ENCODE results near the gene ALOX15B. TPM values are rescaled to one million over a fixed set of nuclear protein-coding genes. Genes with fewer than 3 reads are reported as not detected.

The ALOX15B gene
- total and polyA plus RNA-seq, 2 of the 13 experiments (the other 11 are each of a cell fraction or from before 2014, with no cell fraction given): not detected

DNA sequence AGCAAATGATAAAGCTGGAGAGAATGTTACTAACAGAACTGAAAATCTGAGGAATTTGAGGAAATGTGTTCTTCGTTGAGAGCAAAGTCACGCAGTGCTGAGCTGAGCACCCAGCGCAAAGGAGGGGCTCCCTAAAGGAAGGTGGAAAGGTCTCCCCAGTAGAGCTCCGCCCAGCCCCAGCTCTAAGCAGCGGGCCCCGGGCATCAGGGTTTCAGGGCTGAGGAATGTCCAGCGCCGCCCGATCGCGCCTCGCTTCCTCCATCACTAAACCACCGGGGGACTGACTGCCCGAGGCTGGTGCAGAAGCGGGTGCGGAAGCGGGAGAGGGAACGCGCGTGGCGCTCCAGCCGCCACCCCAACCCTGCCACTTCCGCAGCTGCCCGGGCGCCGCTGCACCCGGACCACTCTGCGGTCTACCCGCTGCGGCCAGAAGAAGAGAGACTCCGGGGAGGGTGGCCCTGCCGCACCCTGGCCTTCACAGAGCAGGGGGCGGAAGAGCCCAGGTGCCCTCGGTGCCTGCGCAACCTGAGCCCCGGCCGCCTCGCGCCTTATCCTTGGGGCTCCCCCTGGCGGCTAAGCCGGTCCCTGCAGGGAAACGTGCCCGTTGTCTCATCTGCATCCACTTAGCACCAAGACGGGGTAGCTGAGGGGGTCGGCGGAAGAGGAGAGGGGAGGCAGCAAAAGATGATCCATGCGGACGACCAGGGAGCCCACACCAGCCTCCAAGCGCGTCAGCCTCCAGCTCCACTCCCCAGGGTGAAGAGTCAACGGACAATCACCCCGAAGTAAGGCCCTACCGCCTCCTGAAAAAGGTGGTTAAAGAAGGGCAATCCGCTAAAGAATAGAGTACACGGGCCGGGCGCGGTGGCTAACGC is 48.8 kb upstream of the ALOX15B start (continued):
- TF ChIP-seq, protein P1, sequence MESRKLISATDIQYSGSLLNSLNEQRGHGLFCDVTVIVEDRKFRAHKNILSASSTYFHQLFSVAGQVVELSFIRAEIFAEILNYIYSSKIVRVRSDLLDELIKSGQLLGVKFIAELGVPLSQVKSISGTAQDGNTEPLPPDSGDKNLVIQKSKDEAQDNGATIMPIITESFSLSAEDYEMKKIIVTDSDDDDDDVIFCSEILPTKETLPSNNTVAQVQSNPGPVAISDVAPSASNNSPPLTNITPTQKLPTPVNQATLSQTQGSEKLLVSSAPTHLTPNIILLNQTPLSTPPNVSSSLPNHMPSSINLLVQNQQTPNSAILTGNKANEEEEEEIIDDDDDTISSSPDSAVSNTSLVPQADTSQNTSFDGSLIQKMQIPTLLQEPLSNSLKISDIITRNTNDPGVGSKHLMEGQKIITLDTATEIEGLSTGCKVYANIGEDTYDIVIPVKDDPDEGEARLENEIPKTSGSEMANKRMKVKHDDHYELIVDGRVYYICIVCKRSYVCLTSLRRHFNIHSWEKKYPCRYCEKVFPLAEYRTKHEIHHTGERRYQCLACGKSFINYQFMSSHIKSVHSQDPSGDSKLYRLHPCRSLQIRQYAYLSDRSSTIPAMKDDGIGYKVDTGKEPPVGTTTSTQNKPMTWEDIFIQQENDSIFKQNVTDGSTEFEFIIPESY (CRISPR knock-in tag; IDR thresholded peaks at IDR 0.05): peak; percentile 53; the same call in 1 of the 2 replicates
- TF ChIP-seq, protein P2, sequence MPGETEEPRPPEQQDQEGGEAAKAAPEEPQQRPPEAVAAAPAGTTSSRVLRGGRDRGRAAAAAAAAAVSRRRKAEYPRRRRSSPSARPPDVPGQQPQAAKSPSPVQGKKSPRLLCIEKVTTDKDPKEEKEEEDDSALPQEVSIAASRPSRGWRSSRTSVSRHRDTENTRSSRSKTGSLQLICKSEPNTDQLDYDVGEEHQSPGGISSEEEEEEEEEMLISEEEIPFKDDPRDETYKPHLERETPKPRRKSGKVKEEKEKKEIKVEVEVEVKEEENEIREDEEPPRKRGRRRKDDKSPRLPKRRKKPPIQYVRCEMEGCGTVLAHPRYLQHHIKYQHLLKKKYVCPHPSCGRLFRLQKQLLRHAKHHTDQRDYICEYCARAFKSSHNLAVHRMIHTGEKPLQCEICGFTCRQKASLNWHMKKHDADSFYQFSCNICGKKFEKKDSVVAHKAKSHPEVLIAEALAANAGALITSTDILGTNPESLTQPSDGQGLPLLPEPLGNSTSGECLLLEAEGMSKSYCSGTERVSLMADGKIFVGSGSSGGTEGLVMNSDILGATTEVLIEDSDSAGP (CRISPR knock-in tag; IDR thresholded peaks at IDR 0.05; ENCODE audit: borderline replicate concordance): peak; percentile 60; the same call in 1 of the 2 replicates
- TF ChIP-seq HMG20A (CRISPR knock-in tag; IDR thresholded peaks at IDR 0.05; ENCODE audit: borderline replicate concordance) (0 out of 2 replicates have a peak, but pooled peaks have one; percentile 11), GABPB1 (CRISPR knock-in tag; IDR thresholded peaks at IDR 0.05) (peak; percentile 83), RFX5 (IDR thresholded peaks at IDR 0.05; ENCODE audit: low read depth, low read length) (no peak), DMAP1 (CRISPR knock-in tag; IDR thresholded peaks at IDR 0.05) (0 out of 2 replicates have a peak, but pooled peaks have one; percentile 32), CEBPB (IDR thresholded peaks at IDR 0.05; ENCODE audit: borderline replicate concordance, low read depth, low read length) (peak; percentile 7; the same call in 1 of the 2 replicates), SAP130 (CRISPR knock-in tag; IDR thresholded peaks at IDR 0.05; ENCODE audit: low read depth) (peak; percentile 54), ZNF670 (CRISPR knock-in tag; IDR thresholded peaks at IDR 0.05; ENCODE audit: borderline replicate concordance) (peak; percentile 75; the same call in 1 of the 2 replicates), BRD4 (CRISPR knock-in tag; IDR thresholded peaks at IDR 0.05) (0 out of 2 replicates have a peak, but pooled peaks have one; percentile 42), RARA (CRISPR knock-in tag; IDR thresholded peaks at IDR 0.05) (peak; percentile 27; the same call in 1 of the 2 replicates), HNRNPH1 (optimal IDR thresholded peaks at IDR 0.05; ENCODE audit: low read depth, low read length) (no peak)
- TF ChIP-seq, protein P3, sequence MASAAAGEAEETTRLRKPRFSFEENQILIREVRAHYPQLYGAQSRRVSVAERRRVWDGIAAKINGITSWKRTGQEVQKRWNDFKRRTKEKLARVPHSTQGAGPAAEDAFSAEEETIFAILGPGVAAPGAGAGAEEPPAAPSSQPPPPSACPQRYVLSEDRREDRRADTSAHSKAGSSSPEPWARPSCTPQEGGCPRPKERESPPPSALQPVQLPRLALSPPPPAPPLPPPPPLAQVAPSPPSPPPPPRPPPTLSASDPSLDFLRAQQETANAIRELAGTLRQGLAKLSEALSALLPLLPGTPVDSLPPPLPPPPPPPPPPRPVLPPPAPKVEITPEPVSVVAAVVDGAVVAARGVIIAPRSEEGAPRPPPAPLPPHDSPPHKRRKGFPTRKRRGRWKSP (CRISPR knock-in tag; IDR thresholded peaks at IDR 0.05): peak; percentile 63; the same call in 1 of the 2 replicates
- TF ChIP-seq, protein P4, sequence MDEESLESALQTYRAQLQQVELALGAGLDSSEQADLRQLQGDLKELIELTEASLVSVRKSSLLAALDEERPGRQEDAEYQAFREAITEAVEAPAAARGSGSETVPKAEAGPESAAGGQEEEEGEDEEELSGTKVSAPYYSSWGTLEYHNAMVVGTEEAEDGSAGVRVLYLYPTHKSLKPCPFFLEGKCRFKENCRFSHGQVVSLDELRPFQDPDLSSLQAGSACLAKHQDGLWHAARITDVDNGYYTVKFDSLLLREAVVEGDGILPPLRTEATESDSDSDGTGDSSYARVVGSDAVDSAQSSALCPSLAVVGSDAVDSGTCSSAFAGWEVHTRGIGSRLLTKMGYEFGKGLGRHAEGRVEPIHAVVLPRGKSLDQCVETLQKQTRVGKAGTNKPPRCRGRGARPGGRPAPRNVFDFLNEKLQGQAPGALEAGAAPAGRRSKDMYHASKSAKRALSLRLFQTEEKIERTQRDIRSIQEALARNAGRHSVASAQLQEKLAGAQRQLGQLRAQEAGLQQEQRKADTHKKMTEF (CRISPR knock-in tag; IDR thresholded peaks at IDR 0.05): peak; percentile 61; the same call in 1 of the 2 replicates
- TF ChIP-seq, protein P5, sequence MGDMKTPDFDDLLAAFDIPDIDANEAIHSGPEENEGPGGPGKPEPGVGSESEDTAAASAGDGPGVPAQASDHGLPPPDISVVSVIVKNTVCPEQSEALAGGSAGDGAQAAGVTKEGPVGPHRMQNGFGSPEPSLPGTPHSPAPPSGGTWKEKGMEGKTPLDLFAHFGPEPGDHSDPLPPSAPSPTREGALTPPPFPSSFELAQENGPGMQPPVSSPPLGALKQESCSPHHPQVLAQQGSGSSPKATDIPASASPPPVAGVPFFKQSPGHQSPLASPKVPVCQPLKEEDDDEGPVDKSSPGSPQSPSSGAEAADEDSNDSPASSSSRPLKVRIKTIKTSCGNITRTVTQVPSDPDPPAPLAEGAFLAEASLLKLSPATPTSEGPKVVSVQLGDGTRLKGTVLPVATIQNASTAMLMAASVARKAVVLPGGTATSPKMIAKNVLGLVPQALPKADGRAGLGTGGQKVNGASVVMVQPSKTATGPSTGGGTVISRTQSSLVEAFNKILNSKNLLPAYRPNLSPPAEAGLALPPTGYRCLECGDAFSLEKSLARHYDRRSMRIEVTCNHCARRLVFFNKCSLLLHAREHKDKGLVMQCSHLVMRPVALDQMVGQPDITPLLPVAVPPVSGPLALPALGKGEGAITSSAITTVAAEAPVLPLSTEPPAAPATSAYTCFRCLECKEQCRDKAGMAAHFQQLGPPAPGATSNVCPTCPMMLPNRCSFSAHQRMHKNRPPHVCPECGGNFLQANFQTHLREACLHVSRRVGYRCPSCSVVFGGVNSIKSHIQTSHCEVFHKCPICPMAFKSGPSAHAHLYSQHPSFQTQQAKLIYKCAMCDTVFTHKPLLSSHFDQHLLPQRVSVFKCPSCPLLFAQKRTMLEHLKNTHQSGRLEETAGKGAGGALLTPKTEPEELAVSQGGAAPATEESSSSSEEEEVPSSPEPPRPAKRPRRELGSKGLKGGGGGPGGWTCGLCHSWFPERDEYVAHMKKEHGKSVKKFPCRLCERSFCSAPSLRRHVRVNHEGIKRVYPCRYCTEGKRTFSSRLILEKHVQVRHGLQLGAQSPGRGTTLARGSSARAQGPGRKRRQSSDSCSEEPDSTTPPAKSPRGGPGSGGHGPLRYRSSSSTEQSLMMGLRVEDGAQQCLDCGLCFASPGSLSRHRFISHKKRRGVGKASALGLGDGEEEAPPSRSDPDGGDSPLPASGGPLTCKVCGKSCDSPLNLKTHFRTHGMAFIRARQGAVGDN (CRISPR knock-in tag; IDR thresholded peaks at IDR 0.05): peak; percentile 94
